Spleen (tissue), 11 donors: ENCODE measurements around the gene ZNF653. TPM values are rescaled to one million over a fixed set of nuclear protein-coding genes. Genes with fewer than 3 reads are reported as not detected.
A peak's percentile ranks its signal among the peaks of the same experiment; 100 is the strongest.

Experiments used
- DNase-seq: peaks from one replicate; pipeline ENCODE4 v3.0.0-alpha.2; 2020
- H3K27ac ChIP-seq, 8 donors: fragments of 200-600 bp; sonication (generic) in 7 of 8; 1 replicate in 4 of 8; 2 replicates in 4 of 8; pipeline versions ENCODE4 v1.5.0 to v1.8.0; 2016 to 2021; ENCODE audit warnings: inconsistent platforms in 4 of 8, mild to moderate bottlenecking in 4 of 8, moderate library complexity in 1 of 8
- H3K27me3 ChIP-seq, 7 donors: fragments of 200-600 bp; sonication (generic) in 6 of 7; replicated peaks in 1 of 7; 1 replicate in 4 of 7; 2 replicates in 3 of 7; pipeline versions ENCODE4 v1.5.0 to v1.8.0; 2016 to 2021; ENCODE audit warnings: inconsistent platforms in 3 of 7, mild to moderate bottlenecking in 1 of 7
- H3K36me3 ChIP-seq, 6 donors: fragments of 200-600 bp; sonication (generic) in 5 of 6; 1 replicate in 4 of 6; 2 replicates in 2 of 6; pipeline versions ENCODE4 v1.5.0 to v1.8.0; 2016 to 2021; ENCODE audit warnings: inconsistent platforms in 2 of 6
- H3K4me1 ChIP-seq, 6 donors: fragments of 200-600 bp; sonication (generic) in 5 of 6; 1 replicate in 3 of 6; 2 replicates in 3 of 6; pipeline versions ENCODE4 v1.5.0 to v1.8.0; 2016 to 2021; ENCODE audit warnings: inconsistent platforms in 3 of 6
- H3K4me3 ChIP-seq, 8 donors: fragments of 200-600 bp; sonication (generic) in 7 of 8; 1 replicate in 4 of 8; 2 replicates in 4 of 8; pipeline versions ENCODE4 v1.5.0 to v1.8.0; 2016 to 2021; ENCODE audit warnings: inconsistent platforms in 4 of 8, mild to moderate bottlenecking in 4 of 8, moderate library complexity in 2 of 8
- H3K9me3 ChIP-seq, 8 donors: fragments of 200-600 bp; sonication (generic) in 7 of 8; 1 replicate in 4 of 8; 2 replicates in 4 of 8; pipeline versions ENCODE4 v1.5.0 to v1.8.0; 2016 to 2021; ENCODE audit warnings: inconsistent platforms in 4 of 8
- CTCF ChIP-seq, 11 experiments: fragments of 200-600 bp in 7 of 11; fragments of 450-650 bp in 4 of 11; sonication (generic) in 4 of 11; IDR thresholded peaks in 8 of 11; conservative IDR thresholded peaks in 3 of 11; 1 replicate in 7 of 11; 2 replicates in 4 of 11; pipeline versions ENCODE4 v1.4.0 to v1.8.0; 2016 to 2021; ENCODE audit warnings: antibody characterized with exemption in 11 of 11, inconsistent platforms in 4 of 11, mild to moderate bottlenecking in 1 of 11
- POLR2A ChIP-seq, 3 donors: fragments of 450-650 bp; IDR thresholded peaks; one replicate each; pipeline ENCODE4 v1.5.1; 2017; ENCODE audit warnings: antibody characterized with exemption in 3 of 3, mild to moderate bottlenecking in 1 of 3
- POLR2AphosphoS5 ChIP-seq, 3 donors: sonication (generic); formaldehyde crosslinking; IDR thresholded peaks; one replicate each; pipeline ENCODE4 v1.5.1; 2017; ENCODE audit warnings: antibody characterized with exemption in 3 of 3
- WGBS, 5 donors: extraction: QIAGEN DNeasy Blood & Tissue Kit in 3 of 5; methylation state at CpG; one replicate each; pipeline versions ENCODE4 v1.1.5 to v1.1.7; 2013 to 2018; 5-methylcytosine and 5-hydroxymethylcytosine counted together
- intact Hi-C: fragments of 100-400 bp; cut with DNase I; formaldehyde crosslinking; loops from one replicate; pipeline ENCODE4 v1.15.0; 2023; ENCODE audit warnings: low total_unique reads
- polyA plus RNA-seq, 3 donors: library from polyadenylated mRNA; stranded (reverse); fragments of 200-250 nt; gene quantifications; one replicate each; pipeline ENCODE4 v1.2.1, GENCODE V29; 2013
- total RNA-seq, 7 donors: library from RNA; depleted of rRNA in 3 of 7; stranded (reverse); fragments of >200 nt in 3 of 7; fragmentation: NEBNext Ultra II Directional in 4 of 7; extraction: Animal tissue kit (Norgen Biotek cat#: 25700) in 4 of 7; gene quantifications; one replicate each; pipeline versions ENCODE4 v1.1.0 to v1.2.1, GENCODE V29; 2016 to 2021
- donor health status: healthy with polysubstance abuse.
- donor health status: DM: no; HTN: no; CAD: no; lungs with moderate emphysema.
- donor health status: DM: no; HTN: no; CAD: no.
- donor health status: Bipolar disorder and iron deficiency.
- donor health status: healthy.
- donor health status: DM: no; HTN: no; CAD: no.
- donor health status: DM: yes; HTN: yes; CAD: no.

The ZNF653 gene
- total and polyA plus RNA-seq, 10 donors = 3.5 to 11.8 (median 8.9) TPM

- Histone ChIP-seq H3K27me3 (no peaks in the 10 kb centered on the region), H3K4me3 (no peak overlapping the region), H3K36me3 (peaks cover 0 to 47% (median 18%) of the 10 kb centered on the region in 6 donors), H3K9me3 (no peaks in the 10 kb centered on the region), H3K4me1 (peaks cover 0 to 9% (median 8%) of the 10 kb centered on the region in 6 donors), H3K27ac (no peak overlapping the region)
- intact Hi-C loops = no loop called here
- no peak for TF ChIP-seq POLR2A (IDR thresholded peaks at IDR 0.05)
- no peak for TF ChIP-seq CTCF (IDR thresholded peaks at IDR 0.05 in 8 of 11, conservative IDR thresholded peaks at IDR 0.05 in 3 of 11)
- no peak for TF ChIP-seq POLR2AphosphoS5 (IDR thresholded peaks at IDR 0.05)
- WGBS, 5 donors = 76 to 92% (median 88%) methylated on average over 7 of the region's 7 CpGs
- no peak for DNase-seq
Measured at GRCh38 chr19:11499890-11500420, 5.7 kb downstream of the ZNF653 start.

DNA sequence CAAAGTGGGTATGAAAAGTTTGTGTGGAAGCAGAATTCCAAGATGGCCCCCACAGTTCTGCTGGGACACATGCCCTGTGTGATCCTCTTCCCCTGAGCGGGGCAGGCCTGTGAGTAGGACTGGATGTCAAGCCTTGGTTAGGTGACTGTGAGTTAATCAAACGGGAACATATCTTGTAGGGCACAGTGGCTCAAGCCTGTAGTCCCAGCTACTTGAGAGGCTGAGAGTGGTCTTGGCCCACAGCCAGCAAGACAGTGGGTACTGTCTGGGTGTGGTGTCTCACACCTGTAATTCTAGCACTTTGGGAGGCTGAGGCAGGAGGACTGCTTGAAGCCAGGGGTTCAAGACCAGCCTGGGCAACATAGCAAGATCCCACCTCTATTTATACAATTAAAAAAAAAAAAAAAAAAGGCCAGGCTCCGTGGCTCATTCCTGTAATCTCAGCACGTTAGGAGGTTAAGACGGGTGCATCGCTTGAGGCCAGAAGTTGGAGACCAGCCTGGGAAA lies 6.4 kb downstream of the ZNF653 start:
- no peak for DNase-seq
- intact Hi-C loops = no loop called here
- WGBS, 5 donors = 80 to 95% (median 93%) methylated on average over 6 of the region's 6 CpGs
- Histone ChIP-seq H3K36me3 (peaks cover 0 to 54% (median 25%) of the 10 kb centered on the region in 6 donors), H3K4me3 (no peak overlapping the region), H3K4me1 (peaks cover 0 to 2% (median under 1%) of the 10 kb centered on the region in 6 donors), H3K27ac (no peak overlapping the region), H3K27me3 (no peaks in the 10 kb centered on the region), H3K9me3 (no peaks in the 10 kb centered on the region)
- TF ChIP-seq POLR2A (IDR thresholded peaks at IDR 0.05) (no peak), CTCF (IDR thresholded peaks at IDR 0.05 in 8 of 11, conservative IDR thresholded peaks at IDR 0.05 in 3 of 11) (no peak), POLR2AphosphoS5 (IDR thresholded peaks at IDR 0.05) (no peak)

DNA sequence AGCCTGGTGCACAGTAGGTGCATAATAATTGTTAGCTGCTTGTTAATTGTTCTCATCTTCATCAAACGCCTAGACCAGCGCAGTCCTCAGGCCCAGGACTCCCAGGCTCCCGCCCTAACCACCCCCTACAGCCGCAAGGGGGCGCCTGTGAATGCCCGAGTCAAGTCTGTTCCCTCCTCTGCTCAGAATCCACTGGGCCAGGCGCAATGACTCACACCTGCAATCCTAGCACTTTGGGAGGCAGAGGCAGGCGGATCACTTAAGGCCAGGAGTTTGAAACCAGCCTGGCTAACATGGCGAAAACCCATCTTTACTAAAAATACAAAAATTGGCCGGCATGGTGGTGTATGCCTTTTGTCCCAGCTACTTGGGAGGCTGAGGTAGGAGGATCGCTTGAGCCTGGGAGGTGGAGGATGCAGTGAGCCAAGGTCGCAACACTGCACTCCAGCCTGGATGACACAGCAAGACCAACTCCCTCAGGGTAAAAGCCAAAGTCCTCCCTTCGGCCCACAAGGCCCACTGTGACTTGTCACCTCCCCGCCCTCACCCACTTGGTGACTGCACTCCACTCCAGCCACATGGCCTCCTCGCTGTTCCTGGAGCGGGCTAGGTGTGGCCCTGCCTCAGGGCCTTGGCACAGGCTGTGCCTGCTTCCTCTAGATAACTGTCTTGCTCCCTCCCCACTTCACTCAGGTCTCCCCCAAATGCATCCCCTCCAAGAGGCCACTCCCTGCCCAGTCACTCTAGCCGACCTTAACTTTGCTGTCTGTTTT lies 9.1 kb downstream of the ZNF653 start:
- Histone ChIP-seq H3K4me1 (no peaks in the 10 kb centered on the region), H3K27ac (no peak overlapping the region), H3K27me3 (no peaks in the 10 kb centered on the region), H3K9me3 (no peaks in the 10 kb centered on the region), H3K36me3 (peaks cover 0 to 72% (median 36%) of the 10 kb centered on the region in 6 donors), H3K4me3 (no peak overlapping the region)
- intact Hi-C loops = no loop called here
- DNase-seq = peak; percentile 89
- TF ChIP-seq CTCF (IDR thresholded peaks at IDR 0.05 in 8 of 11, conservative IDR thresholded peaks at IDR 0.05 in 3 of 11) (peak in 10 of 11 experiments; percentile 32 to 82 (median 66)), POLR2A (IDR thresholded peaks at IDR 0.05) (no peak)
- WGBS, 5 donors = 59 to 76% (median 74%) methylated on average over 16 to 17 of the region's 17 CpGs

GRCh38 chr19:11495885-11496284 lies 9.8 kb downstream of the ZNF653 start:
- TF ChIP-seq POLR2AphosphoS5 (IDR thresholded peaks at IDR 0.05) (no peak), CTCF (IDR thresholded peaks at IDR 0.05 in 8 of 11, conservative IDR thresholded peaks at IDR 0.05 in 3 of 11) (no peak), POLR2A (IDR thresholded peaks at IDR 0.05) (no peak)
- 95 to 97% (median 97%) methylated on average over 16 to 22 of the region's 22 CpGs for WGBS, 5 donors
- no peak overlapping the region for H3K27ac ChIP-seq
- H3K4me1 ChIP-seq = no peaks in the 10 kb centered on the region
- intact Hi-C loops = no loop called here
- no peak overlapping the region for H3K4me3 ChIP-seq
- H3K27me3 ChIP-seq = no peaks in the 10 kb centered on the region
- H3K9me3 ChIP-seq = no peaks in the 10 kb centered on the region
- DNase-seq = no peak
- peaks cover 0 to 78% (median 38%) of the 10 kb centered on the region in 6 donors for H3K36me3 ChIP-seq
